DMS153 (cell line): ENCODE results near the gene ZNRF3.
"Not testable (repeated sequence)": the region's sequence is repeated elsewhere in the genome, so short reads cannot be mapped to it uniquely, and the experiment has no call there.

Source experiments
- DNase-seq: peaks from one replicate; lab custom pipeline; 2025; lab: John Stamatoyannopoulos, UW

Gene ZNRF3

GRCh38 chr22:28984482-28985158, 101.2 kb downstream of the ZNRF3 start:
- no peak for DNase-seq

GRCh38 chr22:28985581-28986290, 102.4 kb downstream of the ZNRF3 start:
- DNase-seq = no peak

- DNase-seq = no peak
Observed at GRCh38 chr22:28986366-28986765, 103.0 kb downstream of the ZNRF3 start.

GRCh38 chr22:28988457-28988856, 105.1 kb downstream of the ZNRF3 start:
- no peak for DNase-seq

GRCh38 chr22:28989035-28989464, 105.7 kb downstream of the ZNRF3 start:
- DNase-seq = no peak

- no peak for DNase-seq
Observed at GRCh38 chr22:28989484-28989883, 106.1 kb downstream of the ZNRF3 start.

GRCh38 chr22:28989912-28990311, 106.5 kb downstream of the ZNRF3 start:
- no peak for DNase-seq

- DNase-seq = peak; percentile 16
Observed at GRCh38 chr22:28992565-28993356, 109.4 kb downstream of the ZNRF3 start.

- no peak for DNase-seq
Observed at GRCh38 chr22:28994522-28994921, 111.2 kb downstream of the ZNRF3 start.

GRCh38 chr22:28995551-28995950, 112.2 kb downstream of the ZNRF3 start:
- no peak for DNase-seq

GRCh38 chr22:28997342-28997741, 114.0 kb downstream of the ZNRF3 start:
- DNase-seq = no peak

- DNase-seq = no peak
Observed at GRCh38 chr22:28998681-28999080, 115.3 kb downstream of the ZNRF3 start.

GRCh38 chr22:28999510-28999909, 116.1 kb downstream of the ZNRF3 start:
- no peak for DNase-seq

- no peak for DNase-seq
Observed at GRCh38 chr22:28999919-29000556, 116.7 kb downstream of the ZNRF3 start.

- DNase-seq = no peak
Observed at GRCh38 chr22:29000641-29001040, 117.3 kb downstream of the ZNRF3 start.

- DNase-seq = no peak
Observed at GRCh38 chr22:29002603-29003002, 119.2 kb downstream of the ZNRF3 start.

- no peak for DNase-seq
Observed at GRCh38 chr22:29003552-29003951, 120.2 kb downstream of the ZNRF3 start.

- peak; percentile 22 for DNase-seq
Observed at GRCh38 chr22:29003975-29004646, 120.7 kb downstream of the ZNRF3 start.

- DNase-seq = peak; percentile 28
Observed at GRCh38 chr22:29004647-29005371, 121.4 kb downstream of the ZNRF3 start.

- DNase-seq = not testable (repeated sequence)
Observed at GRCh38 chr22:29005754-29006153, 122.4 kb downstream of the ZNRF3 start.

GRCh38 chr22:29006346-29006745, 123.0 kb downstream of the ZNRF3 start:
- no peak for DNase-seq
